Measurements from ENCODE around the gene FEV. TPM values are rescaled to one million over a fixed set of nuclear protein-coding genes. Genes with fewer than 3 reads are reported as not detected.
"Not testable (repeated sequence)": the region's sequence is repeated elsewhere in the genome, so short reads cannot be mapped to it uniquely, and the experiment has no call there.

The FEV gene
- total and polyA plus RNA-seq, 11 donors: not detected

DNA sequence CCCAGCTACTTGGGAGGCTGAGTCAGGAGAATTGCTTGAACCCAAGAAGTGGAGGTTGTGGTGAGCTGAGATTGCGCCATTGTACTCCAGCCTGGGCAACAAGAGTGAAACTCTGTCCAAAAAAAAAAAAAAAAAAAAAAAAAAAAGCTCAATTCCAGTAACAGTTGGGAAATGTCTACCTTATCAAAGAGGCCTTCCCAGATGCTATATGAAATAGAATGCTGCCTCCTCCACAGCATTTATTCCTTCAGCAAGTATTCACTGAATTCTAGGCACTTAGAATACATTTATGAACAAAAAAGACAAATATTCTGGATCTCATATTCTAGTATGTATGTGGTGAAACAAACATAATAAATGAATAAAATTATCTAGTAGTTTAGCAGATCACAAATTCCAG, 38.4 kb downstream of the FEV start:
- Histone ChIP-seq H3K4me3 (no peak overlapping the region), H3K27ac (no peak overlapping the region), H3K27me3 (peaks cover 0 to 60% (median 10%) of the 10 kb centered on the region in 9 donors), H3K36me3 (no peaks in the 10 kb centered on the region), H3K4me1 (no peaks in the 10 kb centered on the region), H3K9me3 (no peaks in the 10 kb centered on the region)
- DNase-seq (no peak), ATAC-seq (no peak)
- 72 to 90% (median 83%) methylated on average over 1 of the region's 1 CpG for WGBS, 4 donors
- TF ChIP-seq POLR2A (IDR thresholded peaks at IDR 0.05): no peak
- TF ChIP-seq, protein P1, sequence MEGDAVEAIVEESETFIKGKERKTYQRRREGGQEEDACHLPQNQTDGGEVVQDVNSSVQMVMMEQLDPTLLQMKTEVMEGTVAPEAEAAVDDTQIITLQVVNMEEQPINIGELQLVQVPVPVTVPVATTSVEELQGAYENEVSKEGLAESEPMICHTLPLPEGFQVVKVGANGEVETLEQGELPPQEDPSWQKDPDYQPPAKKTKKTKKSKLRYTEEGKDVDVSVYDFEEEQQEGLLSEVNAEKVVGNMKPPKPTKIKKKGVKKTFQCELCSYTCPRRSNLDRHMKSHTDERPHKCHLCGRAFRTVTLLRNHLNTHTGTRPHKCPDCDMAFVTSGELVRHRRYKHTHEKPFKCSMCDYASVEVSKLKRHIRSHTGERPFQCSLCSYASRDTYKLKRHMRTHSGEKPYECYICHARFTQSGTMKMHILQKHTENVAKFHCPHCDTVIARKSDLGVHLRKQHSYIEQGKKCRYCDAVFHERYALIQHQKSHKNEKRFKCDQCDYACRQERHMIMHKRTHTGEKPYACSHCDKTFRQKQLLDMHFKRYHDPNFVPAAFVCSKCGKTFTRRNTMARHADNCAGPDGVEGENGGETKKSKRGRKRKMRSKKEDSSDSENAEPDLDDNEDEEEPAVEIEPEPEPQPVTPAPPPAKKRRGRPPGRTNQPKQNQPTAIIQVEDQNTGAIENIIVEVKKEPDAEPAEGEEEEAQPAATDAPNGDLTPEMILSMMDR (IDR thresholded peaks at IDR 0.05): no peak
- intact Hi-C loops (cut with DNase I): no loop called here

DNA sequence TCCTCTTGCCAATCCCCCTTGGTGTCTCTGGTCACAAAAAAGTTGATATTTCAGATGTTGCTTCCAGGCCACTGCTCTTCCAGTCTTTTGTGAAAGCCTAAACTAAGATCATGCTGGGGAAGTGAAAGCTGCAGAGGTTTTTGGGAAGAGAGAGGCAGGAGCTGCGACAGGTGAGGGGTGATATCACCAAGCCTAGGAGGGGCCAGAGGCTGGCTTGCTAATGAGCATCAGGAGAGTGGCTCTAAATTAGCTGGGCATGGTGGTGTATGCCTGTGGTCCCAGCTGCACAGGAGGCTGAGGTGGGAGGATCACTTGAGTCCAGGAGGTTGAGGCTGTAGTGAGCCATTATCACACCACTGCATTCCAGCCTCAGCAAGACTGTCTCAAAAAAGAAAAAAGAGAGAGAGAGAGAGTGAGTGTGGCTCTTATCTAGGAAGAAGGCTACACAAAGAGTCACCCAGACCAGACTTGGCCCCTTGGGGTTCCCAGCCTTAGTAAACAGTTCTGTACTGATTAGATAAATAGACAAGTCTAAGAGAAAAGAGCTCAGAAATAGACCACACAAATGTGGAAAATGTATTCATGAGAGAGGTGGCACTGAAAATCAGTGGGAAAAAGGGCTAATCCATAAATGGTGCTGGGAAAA, 40.1 kb downstream of the FEV start:
- no peak overlapping the region for H3K4me3 ChIP-seq
- intact Hi-C loops (cut with DNase I): no loop called here
- no peak overlapping the region for H3K27ac ChIP-seq
- no peak for TF ChIP-seq POLR2A (IDR thresholded peaks at IDR 0.05)
- TF ChIP-seq, protein P1 (IDR thresholded peaks at IDR 0.05): no peak
- DNase-seq (no peak), ATAC-seq (no peak)
- WGBS, 4 donors: 70 to 88% (median 85%) methylated on average over 1 of the region's 1 CpG
- H3K27me3 ChIP-seq: peaks cover 0 to 57% (median 10%) of the 10 kb centered on the region in 9 donors
- H3K36me3 ChIP-seq: no peaks in the 10 kb centered on the region
- no peaks in the 10 kb centered on the region for H3K9me3 ChIP-seq
- no peaks in the 10 kb centered on the region for H3K4me1 ChIP-seq

DNA sequence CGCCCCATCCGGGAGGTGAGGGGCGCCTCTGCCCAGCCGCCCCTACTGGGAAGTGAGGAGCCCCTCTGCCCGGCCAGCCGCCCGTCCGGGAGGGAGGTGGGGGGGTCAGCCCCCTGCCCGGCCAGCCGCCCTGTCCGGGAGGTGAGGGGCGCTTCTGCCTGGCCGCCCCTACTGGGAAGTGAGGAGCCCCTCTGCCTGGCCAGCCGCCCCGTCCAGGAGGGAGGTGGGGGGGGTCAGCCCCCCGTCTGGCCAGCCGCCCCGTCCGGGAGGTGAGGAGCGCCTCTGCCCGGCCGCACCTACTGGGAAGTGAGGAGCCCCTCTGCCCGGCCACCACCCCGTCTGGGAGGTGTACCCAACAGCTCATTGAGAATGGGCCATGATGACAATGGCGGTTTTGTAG, 53.2 kb downstream of the FEV start:
- ATAC-seq; intact Hi-C loops (cut with DNase I); H3K4me3 ChIP-seq; H3K4me1 ChIP-seq; H3K27ac ChIP-seq; DNase-seq; H3K36me3 ChIP-seq; H3K9me3 ChIP-seq: not testable (repeated sequence)
- H3K27me3 ChIP-seq: peaks cover 0 to 43% (median 9%) of the 10 kb centered on the region in 9 donors
- WGBS, 4 donors: 91 to 99% (median 92%) methylated on average over 7 to 17 of the region's 25 CpGs

MicroRNA genes within 50 kb of the gene (microRNA counts, 767-probe panel; counts per million panel counts)
- 0 to 71.6 counts per million in 2 donors for microRNA hsa-miR-375

Small RNA genes lying within 50 kb of the gene (microRNA-seq; reads per million reads assigned to microRNA genes)
- 3.1 to 93.8 (median 6.9) reads per million in 4 donors for gene MIR375

Other genes starting within 250 kb of the FEV start
- gene CYP27A1, start 203.0 kb downstream of the FEV start, total RNA-seq: 10 to 100 TPM in 3 of 9 donors, 1 to 10 TPM in 6; 3.3 to 43.8 (median 7.5) TPM
- 1 to 10 TPM; 5.1 to 5.4 TPM for gene CYP27A1, start 203.0 kb downstream of the FEV start, polyA plus RNA-seq
- gene PRKAG3, start 153.4 kb downstream of the FEV start, total RNA-seq: not detected
- gene PRKAG3, start 153.4 kb downstream of the FEV start, polyA plus RNA-seq: under 1 TPM in 1 of 2 donors, not detected in 1; 0.06 TPM
- gene WNT6, start 125.4 kb downstream of the FEV start, total RNA-seq: 10 to 100 TPM in 1 of 9 donors, 1 to 10 TPM in 3, under 1 TPM in 5; 0.34 to 13.1 (median 1.00) TPM
- gene WNT6, start 125.4 kb downstream of the FEV start, polyA plus RNA-seq: 1 to 10 TPM in 1 of 2 donors, under 1 TPM in 1; 0.44 to 1.4 TPM
- gene WNT10A, start 104.3 kb downstream of the FEV start, total RNA-seq: 1 to 10 TPM in 1 of 9 donors, under 1 TPM in 1, not detected in 7; 0.16 to 1.3 TPM
- gene WNT10A, start 104.3 kb downstream of the FEV start, polyA plus RNA-seq: under 1 TPM in 1 of 2 donors, not detected in 1; 0.08 TPM
- gene CDK5R2, start 25.5 kb downstream of the FEV start, total RNA-seq: not detected
- gene CDK5R2, start 25.5 kb downstream of the FEV start, polyA plus RNA-seq: not detected
- gene CRYBA2, start 8.2 kb upstream of the FEV start, total RNA-seq: not detected
- not detected for gene CRYBA2, start 8.2 kb upstream of the FEV start, polyA plus RNA-seq
- gene CFAP65, start 56.3 kb upstream of the FEV start, total RNA-seq: under 1 TPM in 1 of 9 donors, not detected in 8; 0.04 TPM
- gene CFAP65, start 56.3 kb upstream of the FEV start, polyA plus RNA-seq: not detected
- gene IHH, start 75.7 kb upstream of the FEV start, total RNA-seq: not detected
- gene IHH, start 75.7 kb upstream of the FEV start, polyA plus RNA-seq: not detected
- 10 to 100 TPM in 1 of 9 donors, 1 to 10 TPM in 8; 4.6 to 13.2 (median 8.0) TPM for gene NHEJ1, start 175.6 kb upstream of the FEV start, total RNA-seq
- 10 to 100 TPM in 1 of 2 donors, 1 to 10 TPM in 1; 3.7 to 17.0 TPM for gene NHEJ1, start 175.6 kb upstream of the FEV start, polyA plus RNA-seq
- under 1 TPM in 8 of 9 donors, not detected in 1; 0.12 to 0.92 (median 0.44) TPM for gene SLC23A3, start 184.8 kb upstream of the FEV start, total RNA-seq
- under 1 TPM; 0.17 to 0.84 TPM for gene SLC23A3, start 184.8 kb upstream of the FEV start, polyA plus RNA-seq
- gene CNPPD1, start 191.7 kb upstream of the FEV start, total RNA-seq: 10 to 100 TPM; 40.1 to 81.8 (median 57.2) TPM
- gene CNPPD1, start 191.7 kb upstream of the FEV start, polyA plus RNA-seq: 100 to 1,000 TPM in 1 of 2 donors, 10 to 100 TPM in 1; 37.3 to 118 TPM
- 10 to 100 TPM; 28.3 to 55.8 (median 38.2) TPM for gene RETREG2, start 193.1 kb upstream of the FEV start, total RNA-seq
- 10 to 100 TPM; 13.4 to 56.0 TPM for gene RETREG2, start 193.1 kb upstream of the FEV start, polyA plus RNA-seq
- gene ZFAND2B, start 221.6 kb upstream of the FEV start, total RNA-seq: 10 to 100 TPM; 13.9 to 32.3 (median 23.5) TPM
- 10 to 100 TPM; 17.6 to 35.7 TPM for gene ZFAND2B, start 221.6 kb upstream of the FEV start, polyA plus RNA-seq
- gene ABCB6, start 233.8 kb upstream of the FEV start, total RNA-seq: 10 to 100 TPM; 12.1 to 28.1 (median 17.9) TPM
- gene ABCB6, start 233.8 kb upstream of the FEV start, polyA plus RNA-seq: 10 to 100 TPM; 25.3 to 30.4 TPM
- 100 to 1,000 TPM in 3 of 9 donors, 10 to 100 TPM in 6; 62.8 to 147 (median 83.5) TPM for gene ATG9A, start 244.5 kb upstream of the FEV start, total RNA-seq
- 100 to 1,000 TPM in 1 of 2 donors, 10 to 100 TPM in 1; 28.3 to 133 TPM for gene ATG9A, start 244.5 kb upstream of the FEV start, polyA plus RNA-seq
- 10 to 100 TPM; 14.0 to 36.8 (median 28.0) TPM for gene ANKZF1, start 244.6 kb upstream of the FEV start, total RNA-seq
- 10 to 100 TPM; 15.2 to 22.5 TPM for gene ANKZF1, start 244.6 kb upstream of the FEV start, polyA plus RNA-seq